Natural killer cell (primary cell): ENCODE data around the gene PLEKHA4. TPM values are rescaled to one million over a fixed set of nuclear protein-coding genes. Genes with fewer than 3 reads are reported as not detected.
A peak's percentile ranks its signal among the peaks of the same experiment; 100 is the strongest.
"Not testable (repeated sequence)": the region's sequence is repeated elsewhere in the genome, so short reads cannot be mapped to it uniquely, and the experiment has no call there.

Source experiments
- ATAC-seq, 3 donors: fragments of 150-1000 bp in 2 of 3; fragments of 200-7000 bp in 1 of 3; cut with Tn5 transposase; 1 replicate in 1 of 3; 2 replicates in 2 of 3; pipeline ENCODE4 v1.10.0; 2021; ENCODE audit warnings: mild to moderate bottlenecking in 2 of 3, moderate library complexity in 2 of 3
- DNase-seq, 2 donors: peaks; one replicate each; pipeline versions ENCODE4 v3.0.0 to v3.0.0-alpha.2; 2013 to 2021; ENCODE audit warnings: mixed read lengths in 1 of 2
- H3K27ac ChIP-seq: one replicate; pipeline ENCODE4 v1.5.1; 2013; ENCODE audit warnings: mild to moderate bottlenecking, low read length
- H3K27me3 ChIP-seq: one replicate; pipeline ENCODE4 v1.6.1; 2013; ENCODE audit warnings: low read length; ENCODE audit not compliant: control insufficient read depth, insufficient read depth
- H3K36me3 ChIP-seq: one replicate; pipeline ENCODE4 v1.6.1; 2013; ENCODE audit warnings: low read length; ENCODE audit not compliant: control insufficient read depth, insufficient read depth
- H3K4me1 ChIP-seq: one replicate; pipeline ENCODE4 v1.6.1; 2013; ENCODE audit warnings: low read length; ENCODE audit not compliant: control insufficient read depth, insufficient read depth
- H3K4me3 ChIP-seq: one replicate; pipeline ENCODE4 v1.5.1; 2013; ENCODE audit warnings: low read length
- H3K9me3 ChIP-seq: one replicate; pipeline ENCODE4 v1.6.1; 2013; ENCODE audit warnings: low read length; ENCODE audit not compliant: control insufficient read depth, insufficient read depth
- H3K27ac Mint-ChIP-seq, 2 donors: one replicate each; pipeline ENCODE4 v1.8.0; 2022; ENCODE audit warnings: mild to moderate bottlenecking in 2 of 2, mixed read lengths in 2 of 2, moderate library complexity in 1 of 2
- H3K27me3 Mint-ChIP-seq, 2 donors: one replicate each; pipeline ENCODE4 v1.8.0; 2022; ENCODE audit warnings: low read depth in 2 of 2, mixed read lengths in 2 of 2
- H3K36me3 Mint-ChIP-seq: one replicate; pipeline ENCODE4 v1.8.0; 2022; ENCODE audit warnings: mixed read lengths
- H3K4me1 Mint-ChIP-seq, 2 donors: one replicate each; pipeline ENCODE4 v1.8.0; 2022; ENCODE audit warnings: mixed read lengths in 2 of 2
- H3K4me3 Mint-ChIP-seq: one replicate; pipeline ENCODE4 v1.8.0; 2022; ENCODE audit warnings: mild to moderate bottlenecking, moderate library complexity, mixed read lengths
- H3K9me3 Mint-ChIP-seq, 2 donors: one replicate each; pipeline ENCODE4 v1.8.0; 2022; ENCODE audit warnings: mixed read lengths in 2 of 2
- WGBS: methylation state at CpG from one replicate; pipeline ENCODE4 v1.1.7; 2013; ENCODE audit warnings: missing lambda C conversion rate; ENCODE audit not compliant: insufficient coverage; 5-methylcytosine and 5-hydroxymethylcytosine counted together
- intact Hi-C: fragments of 100-400 bp; cut with micrococcal nuclease; formaldehyde crosslinking; loops from one replicate; pipeline ENCODE4 v1.14.2; 2022
- total RNA-seq, 4 donors: library from RNA; stranded (reverse); fragments of 120-200 nt in 1 of 4; gene quantifications; one replicate each; pipeline versions ENCODE4 v1.2.3 to v1.2.4, GENCODE V29; 2013 to 2022
- TF ChIP-seq, protein P1 (sequence below): fragments of 200-600 bp; IDR thresholded peaks from one replicate; pipeline ENCODE4 v1.8.0; 2022; ENCODE audit warnings: antibody characterized with exemption

PLEKHA4 gene
- total RNA-seq, 3 donors from 2014 or later (not counting 1 experiment from before 2014, with no cell fraction given) = 2.5 to 6.5 (median 5.2) TPM

GRCh38 chr19:48872182-48872883 is 3.9 kb upstream of the PLEKHA4 start, which contains the start of gene PPP1R15A:
Gene PPP1R15A (plus strand): TSS chr19:48872421. CDS start chr19:48873234, 813 bp downstream.
- H3K9me3 ChIP-seq = no peaks in the 10 kb centered on the region
- H3K4me3 ChIP-seq = peak within 1 kb of the TSS; percentile 86
- peak; percentile 41 to 65 (median 63) for ATAC-seq
- WGBS = under 1% methylated on average over 53 of the region's 53 CpGs
- H3K36me3 ChIP-seq = peaks cover 23% of the 10 kb centered on the region
- peak; percentile 99 to 100 for DNase-seq
- Mint-ChIP-seq H3K27ac (peak within 1 kb of the TSS; percentile 98 to 100), H3K4me3 (peak within 1 kb of the TSS; percentile 100), H3K27me3 (peaks cover 0 to 16% of the 10 kb centered on the region in 2 donors), H3K4me1 (peaks cover 43 to 46% of the 10 kb centered on the region in 2 donors), H3K36me3 (peaks cover 20% of the 10 kb centered on the region), H3K9me3 (peaks cover 0 to 3% of the 10 kb centered on the region in 2 donors)
- intact Hi-C loops = loop anchor here (5.0 to 10.0 kb wide), 2 partner anchors 90 to 238 kb away; partner anchors contain the start of gene DBP
- no peaks in the 10 kb centered on the region for H3K27me3 ChIP-seq
- H3K27ac ChIP-seq = peak within 1 kb of the TSS; percentile 99
- TF ChIP-seq, protein P1, sequence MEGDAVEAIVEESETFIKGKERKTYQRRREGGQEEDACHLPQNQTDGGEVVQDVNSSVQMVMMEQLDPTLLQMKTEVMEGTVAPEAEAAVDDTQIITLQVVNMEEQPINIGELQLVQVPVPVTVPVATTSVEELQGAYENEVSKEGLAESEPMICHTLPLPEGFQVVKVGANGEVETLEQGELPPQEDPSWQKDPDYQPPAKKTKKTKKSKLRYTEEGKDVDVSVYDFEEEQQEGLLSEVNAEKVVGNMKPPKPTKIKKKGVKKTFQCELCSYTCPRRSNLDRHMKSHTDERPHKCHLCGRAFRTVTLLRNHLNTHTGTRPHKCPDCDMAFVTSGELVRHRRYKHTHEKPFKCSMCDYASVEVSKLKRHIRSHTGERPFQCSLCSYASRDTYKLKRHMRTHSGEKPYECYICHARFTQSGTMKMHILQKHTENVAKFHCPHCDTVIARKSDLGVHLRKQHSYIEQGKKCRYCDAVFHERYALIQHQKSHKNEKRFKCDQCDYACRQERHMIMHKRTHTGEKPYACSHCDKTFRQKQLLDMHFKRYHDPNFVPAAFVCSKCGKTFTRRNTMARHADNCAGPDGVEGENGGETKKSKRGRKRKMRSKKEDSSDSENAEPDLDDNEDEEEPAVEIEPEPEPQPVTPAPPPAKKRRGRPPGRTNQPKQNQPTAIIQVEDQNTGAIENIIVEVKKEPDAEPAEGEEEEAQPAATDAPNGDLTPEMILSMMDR = no peak
- H3K4me1 ChIP-seq = peaks cover 45% of the 10 kb centered on the region

- Histone ChIP-seq H3K36me3 (peaks cover 23% of the 10 kb centered on the region), H3K27ac (peak overlapping the region; percentile 99), H3K4me3 (peak overlapping the region; percentile 86), H3K4me1 (peaks cover 45% of the 10 kb centered on the region)
- ATAC-seq, DNase-seq, H3K9me3 Mint-ChIP-seq, H3K27me3 ChIP-seq, H3K9me3 ChIP-seq: not testable (repeated sequence)
- Mint-ChIP-seq H3K27me3 (peaks cover 0 to 16% of the 10 kb centered on the region in 2 donors), H3K4me1 (peaks cover 43 to 46% of the 10 kb centered on the region in 2 donors), H3K4me3 (peak overlapping the region; percentile 100), H3K36me3 (peaks cover 20% of the 10 kb centered on the region), H3K27ac (peak overlapping the region; percentile 98 to 100)
- WGBS = 95% methylated on average over 19 of the region's 31 CpGs
- intact Hi-C loops = loop anchor here (5.0 to 10.0 kb wide), 2 partner anchors 91 to 237 kb away; partner anchors contain the start of gene DBP
These were observed 3.2 kb upstream of the PLEKHA4 start for GRCh38 chr19:48871471-48872181.

DNA sequence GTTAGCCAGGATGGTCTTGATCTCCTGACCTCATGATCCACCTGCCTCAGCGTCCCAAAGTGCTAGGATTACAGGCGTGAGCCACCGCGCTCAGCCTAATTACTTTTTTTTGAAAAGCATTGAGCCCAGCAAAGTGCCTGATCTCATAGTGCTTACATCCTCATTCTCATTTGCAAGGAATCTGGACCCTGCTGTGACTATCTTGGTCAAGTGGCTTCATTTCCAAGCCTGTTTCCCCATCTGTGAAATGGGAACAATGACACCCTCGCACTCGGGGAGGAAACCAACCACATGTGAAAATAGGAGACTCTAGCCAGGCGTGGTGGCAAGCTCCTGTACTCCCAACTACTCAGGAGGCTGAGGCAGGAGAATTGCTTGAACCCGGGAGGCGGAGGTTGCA is 1.6 kb upstream of the PLEKHA4 start:
- ATAC-seq = no peak
- 85% methylated on average over 7 of the region's 9 CpGs for WGBS

More for the DNA sequence above, 1.6 kb upstream of the PLEKHA4 start:
- peaks cover 15% of the 10 kb centered on the region for H3K36me3 ChIP-seq
- peaks cover 28 to 31% of the 10 kb centered on the region in 2 donors for H3K4me1 Mint-ChIP-seq
- no peak overlapping the region for H3K27ac ChIP-seq
- H3K9me3 ChIP-seq = no peaks in the 10 kb centered on the region
- no peaks in the 10 kb centered on the region for H3K27me3 ChIP-seq
- H3K9me3 Mint-ChIP-seq = peaks cover 0 to 3% of the 10 kb centered on the region in 2 donors
- no peak overlapping the region for H3K4me3 Mint-ChIP-seq
- intact Hi-C loops = loop anchor here (5.0 to 10.0 kb wide), 2 partner anchors 92 to 235 kb away; partner anchors contain the start of gene DBP
- H3K4me1 ChIP-seq = peaks cover 30% of the 10 kb centered on the region
- no peak for DNase-seq
- TF ChIP-seq, protein P1 = no peak
- H3K4me3 ChIP-seq = no peak overlapping the region
- peaks cover 15% of the 10 kb centered on the region for H3K36me3 Mint-ChIP-seq
- H3K27me3 Mint-ChIP-seq = peaks cover 0 to 16% of the 10 kb centered on the region in 2 donors
- peak overlapping the region in 1 of 2 donors; percentile 34 for H3K27ac Mint-ChIP-seq
